Loucy (cell line): ENCODE results near the gene FOXP1.
A peak's percentile ranks its signal among the peaks of the same experiment; 100 is the strongest.

ENCODE experiments used
- H2AFZ ChIP-seq: fragments of 200-600 bp; sonication (generic); 2 replicates; pipeline ENCODE4 v1.6.0; 2016; ENCODE audit warnings: antibody characterized with exemption, mild to moderate bottlenecking, low read length, moderate library complexity
- H3F3A ChIP-seq: fragments of 200-600 bp; 2 replicates; pipeline ENCODE4 v1.6.0; 2016; ENCODE audit warnings: antibody characterized with exemption, low read depth, mild to moderate bottlenecking
- H3K27me3 ChIP-seq: fragments of 200-600 bp; sonication (generic); 2 replicates; pipeline ENCODE4 v1.6.1; 2014; ENCODE audit warnings: low read length, mild to moderate bottlenecking; ENCODE audit not compliant: insufficient read depth, poor library complexity, severe bottlenecking
- H3K36me3 ChIP-seq: fragments of 200-600 bp; sonication (generic); 2 replicates; pipeline ENCODE4 v1.6.1; 2016; ENCODE audit warnings: low read length; ENCODE audit not compliant: insufficient read depth
- H3K4me1 ChIP-seq: fragments of 200-600 bp; sonication (generic); 2 replicates; pipeline ENCODE4 v1.5.1; 2014; ENCODE audit warnings: low read length, mild to moderate bottlenecking; ENCODE audit not compliant: insufficient read depth, poor library complexity, severe bottlenecking
- H3K4me2 ChIP-seq: fragments of 200-600 bp; sonication (generic); 2 replicates; pipeline ENCODE4 v1.6.0; 2014; ENCODE audit warnings: antibody characterized with exemption, low read length, low read depth, mild to moderate bottlenecking; ENCODE audit not compliant: poor library complexity, severe bottlenecking
- H3K4me3 ChIP-seq: fragments of 200-600 bp; sonication (generic); 2 replicates; pipeline ENCODE4 v1.5.1; 2014; ENCODE audit warnings: low read length, mild to moderate bottlenecking, mixed read lengths; ENCODE audit not compliant: poor library complexity, severe bottlenecking
- H3K79me2 ChIP-seq: fragments of 200-600 bp; sonication (generic); 2 replicates; pipeline ENCODE4 v1.6.1; 2014; ENCODE audit warnings: low read length; ENCODE audit not compliant: insufficient read depth
- H3K9ac ChIP-seq: fragments of 200-600 bp; sonication (generic); 2 replicates; pipeline ENCODE4 v1.6.0; 2014; ENCODE audit warnings: mild to moderate bottlenecking, low read depth, low read length, moderate library complexity; ENCODE audit not compliant: poor library complexity, severe bottlenecking
- H3K9me2 ChIP-seq: fragments of 200-600 bp; sonication (generic); replicated peaks from 2 replicates; pipeline ENCODE4 v1.6.1; 2016; ENCODE audit warnings: low read depth, low read length, mixed read lengths
- H3K9me3 ChIP-seq: fragments of 200-600 bp; sonication (generic); 2 replicates; pipeline ENCODE4 v1.6.1; 2014; ENCODE audit warnings: mild to moderate bottlenecking, antibody characterized with exemption, low read length, low read depth; ENCODE audit not compliant: insufficient read depth
- H4K20me1 ChIP-seq: fragments of 200-600 bp; sonication (generic); 2 replicates; pipeline ENCODE4 v1.6.0; 2014; ENCODE audit warnings: antibody characterized with exemption, low read length, mild to moderate bottlenecking; ENCODE audit not compliant: insufficient read depth, poor library complexity, severe bottlenecking
- EZH2phosphoT487 ChIP-seq: fragments of 200-600 bp; IDR thresholded peaks from 2 replicates; pipeline ENCODE4 v1.6.1; 2018; ENCODE audit warnings: antibody characterized with exemption, mild to moderate bottlenecking, moderate library complexity, borderline replicate concordance
- TF ChIP-seq, protein P1 (sequence below): fragments of 200-600 bp; sonication (generic); conservative IDR thresholded peaks from 2 replicates; pipeline ENCODE4 v1.5.1; 2014; ENCODE audit warnings: mild to moderate bottlenecking, antibody characterized with exemption, low read length

Gene FOXP1

GRCh38 chr3:71421820-71422566 is 161.5 kb downstream of the FOXP1 start:
- H3F3A ChIP-seq, result no peaks in the 10 kb centered on the region; the same call in 1 of the 2 replicates
- H3K4me2 ChIP-seq, result peak overlapping the region; percentile 37
- H3K9me2 ChIP-seq, result no peaks in the 10 kb centered on the region
- H4K20me1 ChIP-seq, result no peaks in the 10 kb centered on the region
- no peaks in the 10 kb centered on the region for H3K27me3 ChIP-seq
- H3K9ac ChIP-seq, result peak overlapping the region; percentile 41
- TF ChIP-seq, protein P1, sequence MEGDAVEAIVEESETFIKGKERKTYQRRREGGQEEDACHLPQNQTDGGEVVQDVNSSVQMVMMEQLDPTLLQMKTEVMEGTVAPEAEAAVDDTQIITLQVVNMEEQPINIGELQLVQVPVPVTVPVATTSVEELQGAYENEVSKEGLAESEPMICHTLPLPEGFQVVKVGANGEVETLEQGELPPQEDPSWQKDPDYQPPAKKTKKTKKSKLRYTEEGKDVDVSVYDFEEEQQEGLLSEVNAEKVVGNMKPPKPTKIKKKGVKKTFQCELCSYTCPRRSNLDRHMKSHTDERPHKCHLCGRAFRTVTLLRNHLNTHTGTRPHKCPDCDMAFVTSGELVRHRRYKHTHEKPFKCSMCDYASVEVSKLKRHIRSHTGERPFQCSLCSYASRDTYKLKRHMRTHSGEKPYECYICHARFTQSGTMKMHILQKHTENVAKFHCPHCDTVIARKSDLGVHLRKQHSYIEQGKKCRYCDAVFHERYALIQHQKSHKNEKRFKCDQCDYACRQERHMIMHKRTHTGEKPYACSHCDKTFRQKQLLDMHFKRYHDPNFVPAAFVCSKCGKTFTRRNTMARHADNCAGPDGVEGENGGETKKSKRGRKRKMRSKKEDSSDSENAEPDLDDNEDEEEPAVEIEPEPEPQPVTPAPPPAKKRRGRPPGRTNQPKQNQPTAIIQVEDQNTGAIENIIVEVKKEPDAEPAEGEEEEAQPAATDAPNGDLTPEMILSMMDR, result no peak
- no peak for TF ChIP-seq EZH2phosphoT487
- H2AFZ ChIP-seq, result no peak overlapping the region
- H3K9me3 ChIP-seq, result no peaks in the 10 kb centered on the region
- peak overlapping the region; percentile 26 for H3K4me3 ChIP-seq
- peaks cover 53% of the 10 kb centered on the region for H3K4me1 ChIP-seq
- H3K79me2 ChIP-seq, result peaks cover 59% of the 10 kb centered on the region
- H3K36me3 ChIP-seq, result no peaks in the 10 kb centered on the region

- Histone ChIP-seq H3K4me3 (peak overlapping the region; percentile 26), H4K20me1 (peaks cover 4% of the 10 kb centered on the region), H3K4me1 (peaks cover 57% of the 10 kb centered on the region), H3K36me3 (no peaks in the 10 kb centered on the region), H3K9me3 (no peaks in the 10 kb centered on the region), H3K79me2 (peaks cover 64% of the 10 kb centered on the region), H2AFZ (no peak overlapping the region), H3F3A (no peaks in the 10 kb centered on the region; the same call in 1 of the 2 replicates), H3K27me3 (no peaks in the 10 kb centered on the region), H3K9ac (no peak overlapping the region), H3K4me2 (peak overlapping the region; percentile 37), H3K9me2 (no peaks in the 10 kb centered on the region)
- TF ChIP-seq, protein P1, result no peak
- TF ChIP-seq EZH2phosphoT487, result no peak
These were observed 162.1 kb downstream of the FOXP1 start for GRCh38 chr3:71421475-71421819.

GRCh38 chr3:71419369-71419768 is 164.2 kb downstream of the FOXP1 start:
- H3K79me2 ChIP-seq, result peaks cover 61% of the 10 kb centered on the region

More at GRCh38 chr3:71419369-71419768, 164.2 kb downstream of the FOXP1 start:
- H2AFZ ChIP-seq, result no peak overlapping the region
- no peaks in the 10 kb centered on the region for H3K27me3 ChIP-seq
- H3F3A ChIP-seq, result peaks cover 3% of the 10 kb centered on the region; the same call in 1 of the 2 replicates
- H3K9me3 ChIP-seq, result no peaks in the 10 kb centered on the region
- H3K9ac ChIP-seq, result no peak overlapping the region
- no peaks in the 10 kb centered on the region for H3K9me2 ChIP-seq
- peaks cover 13% of the 10 kb centered on the region for H4K20me1 ChIP-seq
- no peak overlapping the region for H3K4me2 ChIP-seq
- H3K4me1 ChIP-seq, result peaks cover 61% of the 10 kb centered on the region
- TF ChIP-seq, protein P1, result no peak
- TF ChIP-seq EZH2phosphoT487, result no peak
- H3K36me3 ChIP-seq, result no peaks in the 10 kb centered on the region
- H3K4me3 ChIP-seq, result no peak overlapping the region
